Measurements from ENCODE around the gene FKRP.

GRCh38 chr19:46748325-46749109 lies 2.7 kb downstream of the FKRP start:
- TF ChIP-seq CTCF (IDR thresholded peaks at IDR 0.05 in 2 of 3, conservative IDR thresholded peaks at IDR 0.05 in 1 of 3; ENCODE audit: borderline replicate concordance in 1 of 3, insufficient read depth in 1 of 3, low read depth in 2 of 3, low read length in 2 of 3) (peak; percentile 51 to 95 (median 92); a peak in 5 of 6 replicates), POLR2A (IDR thresholded peaks at IDR 0.05; ENCODE audit: borderline replicate concordance, extremely low read depth, insufficient read depth, insufficient read length) (no peak), EZH2 (IDR thresholded peaks at IDR 0.05) (no peak), ZNF274 (IDR thresholded peaks at IDR 0.05; ENCODE audit: low read depth, low read length) (no peak), EGR1 (IDR thresholded peaks at IDR 0.05; ENCODE audit: low read depth) (no peak), REST (IDR thresholded peaks at IDR 0.05; ENCODE audit: low read depth) (no peak), YY1 (IDR thresholded peaks at IDR 0.05; ENCODE audit: extremely low read depth, insufficient replicate concordance, low read depth, low read length) (no peak), FOSL1 (IDR thresholded peaks at IDR 0.05; ENCODE audit: low read depth) (no peak), SRF (IDR thresholded peaks at IDR 0.05; ENCODE audit: low read depth) (no peak)
